ENCODE data around the gene CRYBG1. TPM values are rescaled to one million over a fixed set of nuclear protein-coding genes. Genes with fewer than 3 reads are reported as not detected.

Gene CRYBG1
- total and polyA plus RNA-seq, 2 of the 4 experiments (the other 2 are of a cell fraction): 0.38 to 1.1 TPM

- TF ChIP-seq FOS (IDR thresholded peaks at IDR 0.05; ENCODE audit: low read depth, low read length) (no peak), BHLHE40 (IDR thresholded peaks at IDR 0.05; ENCODE audit: low read depth, low read length) (no peak)
Measured at GRCh38 chr6:106591111-106591825, 230.8 kb downstream of the CRYBG1 start (continued).

DNA sequence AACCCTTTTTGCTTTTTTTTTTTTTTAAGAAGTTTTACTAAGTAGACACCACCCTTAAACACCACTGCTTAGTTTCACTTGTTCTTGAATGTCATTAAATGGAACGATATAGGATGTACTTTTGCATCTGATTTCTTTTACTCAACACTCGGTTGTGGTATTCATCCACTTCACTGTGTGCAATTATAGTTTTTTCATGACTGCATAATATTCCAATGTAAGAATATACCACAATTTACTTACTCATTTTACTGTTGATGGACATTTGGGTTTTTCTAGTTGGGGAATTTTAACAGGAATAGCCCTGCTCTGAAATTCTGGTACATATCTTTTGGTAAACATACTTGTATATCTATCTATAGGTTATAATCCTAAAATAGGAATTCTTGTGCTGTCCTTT is 238.9 kb downstream of the CRYBG1 start:
- Histone ChIP-seq H2BK20ac (ENCODE audit: low read depth, low read length) (no peak overlapping the region), H4K8ac (ENCODE audit: low read depth in 2 of 2, low read length in 2 of 2) (no peak overlapping the region), H3K9me3 (ENCODE audit: control insufficient read depth, insufficient read depth, low read length) (no peaks in the 10 kb centered on the region), H3K56ac (ENCODE audit: extremely low read depth, insufficient read depth, low read length) (no peak overlapping the region), H3K4me3 (ENCODE audit: insufficient read depth, low read depth, low read length) (no peak overlapping the region), H4K20me1 (ENCODE audit: insufficient read depth, low read length) (no peaks in the 10 kb centered on the region), H2BK120ac (ENCODE audit: low read depth, low read length) (no peak overlapping the region), H2AK5ac (ENCODE audit: low read depth, low read length) (no peak overlapping the region), H3K36me3 (ENCODE audit: control insufficient read depth, insufficient read depth, low read length) (no peaks in the 10 kb centered on the region), H4K5ac (ENCODE audit: low read depth, low read length) (no peak overlapping the region), H3K9ac (ENCODE audit: low read depth, low read length) (no peak overlapping the region), H3K79me1 (ENCODE audit: low read depth in 1 of 2, low read length in 2 of 2) (no peaks in the 10 kb centered on the region), H2AFZ (replicated peaks; ENCODE audit: low read length, poor library complexity) (no peak overlapping the region), H4K91ac (ENCODE audit: insufficient read depth, low read depth, low read length) (no peak overlapping the region), H3K4me1 (ENCODE audit: control insufficient read depth, insufficient read depth, low read length) (peaks cover 3% of the 10 kb centered on the region; the same call in 1 of the 2 replicates), H3K23ac (ENCODE audit: low read depth, low read length) (no peak overlapping the region), H3K27me3 (ENCODE audit: control insufficient read depth, insufficient read depth, low read length) (no peaks in the 10 kb centered on the region), H3K9me1 (ENCODE audit: insufficient read depth, low read length) (no peaks in the 10 kb centered on the region), H3K4ac (ENCODE audit: low read depth, low read length) (no peak overlapping the region), H3K27ac (ENCODE audit: insufficient read depth, low read length) (no peak overlapping the region), H3K18ac (ENCODE audit: low read depth, low read length) (no peak overlapping the region), H3K4me2 (ENCODE audit: low read depth, low read length) (no peak overlapping the region), H2BK15ac (ENCODE audit: low read depth, low read length) (no peak overlapping the region), H2BK5ac (ENCODE audit: low read depth, low read length, poor library complexity, severe bottlenecking) (no peak overlapping the region), H2AK9ac (replicated peaks; ENCODE audit: low read depth, low read length, poor library complexity) (no peak overlapping the region), H3K14ac (replicated peaks; ENCODE audit: low read depth, low read length) (no peak overlapping the region)
- CTCF ChIA-PET: no interaction called here
- ATAC-seq (ENCODE audit: low read depth): no peak
- dilution Hi-C loops (cut with HindIII; ENCODE audit: low sequenced_read_pairs, unreplicated experiment) (no loop called here), in situ Hi-C loops (cut with MboI; ENCODE audit: low sequenced_read_pairs) (no loop called here), intact Hi-C loops (cut with micrococcal nuclease) (no loop called here)
- POLR2A ChIA-PET (ENCODE audit: unreplicated experiment): no interaction called here
- WGBS, 2 experiments (ENCODE audit: extremely low coverage in 2 of 2, insufficient read length in 1 of 2): no CpG with 5 or more reads among the region's 2 CpGs
- no TSS peak for BruUV-seq (replicated peaks)
- no peak for DNase-seq
- TF ChIP-seq RCOR1 (IDR thresholded peaks at IDR 0.05; ENCODE audit: insufficient replicate concordance, low read length) (no peak), SMC3 (IDR thresholded peaks at IDR 0.05; ENCODE audit: low read depth, low read length) (no peak), MXI1 (IDR thresholded peaks at IDR 0.05; ENCODE audit: borderline replicate concordance, low read depth, low read length) (no peak), USF2 (IDR thresholded peaks at IDR 0.05; ENCODE audit: low read depth, low read length) (no peak), NFE2L2 (IDR thresholded peaks at IDR 0.05; ENCODE audit: low read depth, low read length) (no peak), CHD1 (IDR thresholded peaks at IDR 0.05; ENCODE audit: low read depth, low read length) (no peak), POLR2A (IDR thresholded peaks at IDR 0.05; ENCODE audit: low read depth, low read length) (no peak), RAD21 (IDR thresholded peaks at IDR 0.05; ENCODE audit: low read length) (no peak), MAFK (IDR thresholded peaks at IDR 0.05; ENCODE audit: low read depth, low read length) (no peak), CEBPB (IDR thresholded peaks at IDR 0.05; ENCODE audit: low read depth, low read length) (no peak), RFX5 (IDR thresholded peaks at IDR 0.05; ENCODE audit: low read depth, low read length) (no peak), FOS (IDR thresholded peaks at IDR 0.05; ENCODE audit: low read depth, low read length) (no peak), MAZ (IDR thresholded peaks at IDR 0.05; ENCODE audit: borderline replicate concordance, low read depth, low read length) (no peak)
- TF ChIP-seq, protein P1, sequence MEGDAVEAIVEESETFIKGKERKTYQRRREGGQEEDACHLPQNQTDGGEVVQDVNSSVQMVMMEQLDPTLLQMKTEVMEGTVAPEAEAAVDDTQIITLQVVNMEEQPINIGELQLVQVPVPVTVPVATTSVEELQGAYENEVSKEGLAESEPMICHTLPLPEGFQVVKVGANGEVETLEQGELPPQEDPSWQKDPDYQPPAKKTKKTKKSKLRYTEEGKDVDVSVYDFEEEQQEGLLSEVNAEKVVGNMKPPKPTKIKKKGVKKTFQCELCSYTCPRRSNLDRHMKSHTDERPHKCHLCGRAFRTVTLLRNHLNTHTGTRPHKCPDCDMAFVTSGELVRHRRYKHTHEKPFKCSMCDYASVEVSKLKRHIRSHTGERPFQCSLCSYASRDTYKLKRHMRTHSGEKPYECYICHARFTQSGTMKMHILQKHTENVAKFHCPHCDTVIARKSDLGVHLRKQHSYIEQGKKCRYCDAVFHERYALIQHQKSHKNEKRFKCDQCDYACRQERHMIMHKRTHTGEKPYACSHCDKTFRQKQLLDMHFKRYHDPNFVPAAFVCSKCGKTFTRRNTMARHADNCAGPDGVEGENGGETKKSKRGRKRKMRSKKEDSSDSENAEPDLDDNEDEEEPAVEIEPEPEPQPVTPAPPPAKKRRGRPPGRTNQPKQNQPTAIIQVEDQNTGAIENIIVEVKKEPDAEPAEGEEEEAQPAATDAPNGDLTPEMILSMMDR (conservative IDR thresholded peaks at IDR 0.05; ENCODE audit: low read depth, low read length): no peak

Data from IMR-90 (cell line).